GM12878 (cell line): Measurements from ENCODE around the gene TOM1L2.

ENCODE experiments used
- KLF5 ChIP-seq: fragments of 450-650 bp; IDR thresholded peaks from 2 replicates; pipeline ENCODE4 v1.6.1; 2014; ENCODE audit warnings: mild to moderate bottlenecking; ENCODE audit not compliant: partially characterized antibody
- RAD21 ChIP-seq: IDR thresholded peaks from 2 replicates; pipeline ENCODE4 v1.6.1; 2011; ENCODE audit warnings: mild to moderate bottlenecking, low read depth, low read length, moderate library complexity; ENCODE audit not compliant: insufficient read depth
- SRF ChIP-seq, 2 experiments: IDR thresholded peaks; 2 replicates each; pipeline ENCODE4 v1.6.1; 2011; ENCODE audit warnings: low read depth in 2 of 2, low read length in 2 of 2, mild to moderate bottlenecking in 1 of 2, moderate library complexity in 1 of 2
- ZNF274 ChIP-seq: IDR thresholded peaks from one replicate; pipeline ENCODE4 v1.8.0; 2011; ENCODE audit not compliant: insufficient read length, insufficient read depth
- ZZZ3 ChIP-seq: IDR thresholded peaks from 2 replicates; pipeline ENCODE4 v1.6.1; 2011; ENCODE audit warnings: low read depth; ENCODE audit not compliant: control insufficient read depth, insufficient read length
- TF ChIP-seq, protein P1 (sequence below), 3 experiments: IDR thresholded peaks in 2 of 3; conservative IDR thresholded peaks in 1 of 3; 2 replicates each; pipeline ENCODE4 v1.5.1; 2011; ENCODE audit warnings: low read depth in 3 of 3, low read length in 3 of 3, mild to moderate bottlenecking in 3 of 3, control low read depth in 2 of 3, moderate library complexity in 2 of 3, inconsistent platforms in 1 of 3, mixed read lengths in 1 of 3; ENCODE audit not compliant: control insufficient read depth in 2 of 3, insufficient read depth in 1 of 3; ENCODE audit errors: extremely low read depth in 1 of 3
- TF ChIP-seq, protein P2 (sequence below): IDR thresholded peaks from 2 replicates; pipeline ENCODE4 v1.6.1; 2011; ENCODE audit warnings: low read depth, mild to moderate bottlenecking, low read length, moderate library complexity, borderline replicate concordance; ENCODE audit errors: extremely low read depth

- TF ChIP-seq RAD21 (peak; percentile 61), ZNF274 (no peak), ZZZ3 (no peak), SRF (IDR thresholded peaks at IDR 0.05; ENCODE audit: low read depth in 2 of 2, low read length in 2 of 2) (no peak), KLF5 (no peak)
- TF ChIP-seq, protein P1, sequence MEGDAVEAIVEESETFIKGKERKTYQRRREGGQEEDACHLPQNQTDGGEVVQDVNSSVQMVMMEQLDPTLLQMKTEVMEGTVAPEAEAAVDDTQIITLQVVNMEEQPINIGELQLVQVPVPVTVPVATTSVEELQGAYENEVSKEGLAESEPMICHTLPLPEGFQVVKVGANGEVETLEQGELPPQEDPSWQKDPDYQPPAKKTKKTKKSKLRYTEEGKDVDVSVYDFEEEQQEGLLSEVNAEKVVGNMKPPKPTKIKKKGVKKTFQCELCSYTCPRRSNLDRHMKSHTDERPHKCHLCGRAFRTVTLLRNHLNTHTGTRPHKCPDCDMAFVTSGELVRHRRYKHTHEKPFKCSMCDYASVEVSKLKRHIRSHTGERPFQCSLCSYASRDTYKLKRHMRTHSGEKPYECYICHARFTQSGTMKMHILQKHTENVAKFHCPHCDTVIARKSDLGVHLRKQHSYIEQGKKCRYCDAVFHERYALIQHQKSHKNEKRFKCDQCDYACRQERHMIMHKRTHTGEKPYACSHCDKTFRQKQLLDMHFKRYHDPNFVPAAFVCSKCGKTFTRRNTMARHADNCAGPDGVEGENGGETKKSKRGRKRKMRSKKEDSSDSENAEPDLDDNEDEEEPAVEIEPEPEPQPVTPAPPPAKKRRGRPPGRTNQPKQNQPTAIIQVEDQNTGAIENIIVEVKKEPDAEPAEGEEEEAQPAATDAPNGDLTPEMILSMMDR (IDR thresholded peaks at IDR 0.05 in 2 of 3, conservative IDR thresholded peaks at IDR 0.05 in 1 of 3; ENCODE audit: control insufficient read depth in 2 of 3, extremely low read depth in 1 of 3, insufficient read depth in 1 of 3, low read depth in 3 of 3, low read length in 3 of 3), result peak; percentile 55 to 58 (median 56)
- TF ChIP-seq, protein P2, sequence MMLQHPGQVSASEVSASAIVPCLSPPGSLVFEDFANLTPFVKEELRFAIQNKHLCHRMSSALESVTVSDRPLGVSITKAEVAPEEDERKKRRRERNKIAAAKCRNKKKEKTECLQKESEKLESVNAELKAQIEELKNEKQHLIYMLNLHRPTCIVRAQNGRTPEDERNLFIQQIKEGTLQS, result no peak
These were observed 13.4 kb upstream of the TOM1L2 start for GRCh38 chr17:17985555-17985954.
